GM18873 (cell line): ENCODE results near the gene TMEM185B.
"Not testable (repeated sequence)": the region's sequence is repeated elsewhere in the genome, so short reads cannot be mapped to it uniquely, and the experiment has no call there.

ENCODE experiments used
- ATAC-seq: cut with Tn5 transposase; IDR thresholded peaks from one replicate; pipeline ENCODE4 v1.9.1; 2021; ENCODE audit warnings: mild to moderate bottlenecking, moderate library complexity, moderate number of reproducible peaks; ENCODE audit not compliant: unreplicated experiment, low FRiP score

The TMEM185B gene

DNA sequence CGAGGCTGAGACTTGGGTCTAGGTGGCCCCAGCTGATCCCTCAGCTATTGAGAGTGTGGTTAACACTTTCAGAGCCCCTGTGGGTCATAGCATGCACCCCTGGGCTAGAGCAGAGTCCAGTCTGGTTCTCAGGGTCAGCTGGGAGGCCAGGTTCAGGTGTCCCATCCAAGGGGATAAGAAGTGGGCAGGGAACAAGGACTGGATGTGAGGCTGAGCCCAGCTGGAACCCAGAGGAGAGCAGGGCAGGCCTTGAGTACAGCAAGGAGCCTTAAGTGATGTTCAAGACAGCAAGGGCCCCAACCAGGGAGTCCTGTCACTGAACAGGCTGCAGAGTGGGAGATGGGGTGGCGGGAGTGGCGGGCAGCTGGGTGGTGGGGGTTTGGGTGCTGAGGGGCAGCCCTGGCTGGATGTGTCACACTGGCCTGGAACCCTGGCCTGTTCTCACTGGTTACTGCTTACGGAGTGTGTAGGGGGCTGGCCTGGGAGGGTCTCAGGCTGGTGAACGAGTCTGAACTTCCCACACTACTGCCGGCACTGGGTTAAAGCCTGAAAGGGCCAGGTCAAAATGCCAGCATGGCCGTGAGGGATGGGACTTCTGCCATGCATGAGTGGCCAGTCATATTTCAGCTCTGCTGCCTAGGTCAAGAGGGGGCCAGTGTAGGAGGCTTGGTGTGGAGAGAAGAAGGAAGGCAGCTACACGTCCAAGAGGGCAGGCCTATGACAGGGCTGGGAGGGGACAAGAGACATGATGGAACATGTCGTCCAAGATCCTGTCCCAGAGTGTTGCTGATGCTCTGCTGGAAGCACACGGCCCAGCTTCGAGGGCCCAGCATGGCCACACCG lies 13.6 kb downstream of the TMEM185B start:
- no peak for ATAC-seq

GRCh38 chr2:120208381-120209353 lies 14.5 kb downstream of the TMEM185B start:
- ATAC-seq: no peak

- ATAC-seq: peak; percentile 42
Observed at GRCh38 chr2:120206022-120206581, 17.1 kb downstream of the TMEM185B start.

- no peak for ATAC-seq
Observed at GRCh38 chr2:120204945-120205670, 18.1 kb downstream of the TMEM185B start.

- ATAC-seq: no peak
Observed at GRCh38 chr2:120204417-120204816, 18.8 kb downstream of the TMEM185B start.

DNA sequence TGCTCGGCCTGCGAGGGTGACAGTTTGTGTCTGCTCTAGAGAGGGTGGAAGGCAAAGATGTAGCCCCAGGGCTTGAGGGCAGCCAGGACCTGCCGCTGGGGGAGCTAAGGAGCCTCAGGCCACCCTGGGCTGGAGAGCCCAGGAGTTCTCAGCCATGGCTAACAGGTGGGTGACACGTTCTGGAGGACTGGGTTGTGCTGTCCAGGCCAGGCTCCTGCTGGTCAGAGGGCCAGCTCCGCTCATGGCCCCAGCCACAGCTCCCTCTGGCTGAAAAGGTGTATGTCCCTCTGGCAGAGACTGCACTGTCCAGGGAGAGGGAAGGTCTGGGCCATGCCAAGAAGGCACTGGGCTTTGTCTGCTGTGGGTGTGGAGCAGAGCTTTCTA lies 19.2 kb downstream of the TMEM185B start:
- ATAC-seq: no peak

DNA sequence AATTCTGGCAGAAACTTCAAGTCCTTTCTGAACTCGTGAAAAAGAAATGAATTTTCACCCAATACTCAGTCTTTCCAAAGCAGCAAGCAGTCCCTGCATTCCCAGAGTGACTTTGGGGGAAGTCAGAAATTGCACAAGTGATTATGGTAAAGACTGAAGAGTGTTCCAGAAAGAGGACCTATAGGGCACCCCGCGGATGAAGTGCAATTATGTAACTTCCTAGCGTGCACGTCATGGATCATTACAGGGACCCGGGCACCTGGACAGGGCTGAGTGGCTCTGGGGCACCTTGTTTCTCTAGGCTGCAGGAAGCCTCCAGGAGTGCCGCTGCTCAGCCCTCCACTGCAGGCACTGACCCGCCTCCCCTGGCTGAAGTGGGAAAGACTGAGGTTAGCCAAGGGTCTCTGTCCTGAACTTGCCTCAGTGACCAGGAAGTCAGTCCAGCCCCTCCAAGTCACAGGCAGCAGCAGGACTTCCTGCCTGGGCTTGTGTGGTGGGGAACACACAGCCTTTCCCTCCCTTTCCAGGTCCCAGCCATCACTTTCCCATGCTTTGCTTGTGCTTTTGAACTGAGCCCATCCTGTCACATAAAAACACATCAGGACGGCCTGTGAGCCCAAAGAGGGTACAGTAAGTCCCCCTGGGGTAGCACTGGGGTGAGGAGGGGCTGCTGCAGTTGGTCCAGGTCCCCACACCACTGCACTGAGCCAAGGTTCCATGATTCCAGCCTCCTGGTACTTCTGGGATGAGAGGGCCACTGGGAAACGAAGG lies 19.8 kb downstream of the TMEM185B start:
- ATAC-seq: no peak

DNA sequence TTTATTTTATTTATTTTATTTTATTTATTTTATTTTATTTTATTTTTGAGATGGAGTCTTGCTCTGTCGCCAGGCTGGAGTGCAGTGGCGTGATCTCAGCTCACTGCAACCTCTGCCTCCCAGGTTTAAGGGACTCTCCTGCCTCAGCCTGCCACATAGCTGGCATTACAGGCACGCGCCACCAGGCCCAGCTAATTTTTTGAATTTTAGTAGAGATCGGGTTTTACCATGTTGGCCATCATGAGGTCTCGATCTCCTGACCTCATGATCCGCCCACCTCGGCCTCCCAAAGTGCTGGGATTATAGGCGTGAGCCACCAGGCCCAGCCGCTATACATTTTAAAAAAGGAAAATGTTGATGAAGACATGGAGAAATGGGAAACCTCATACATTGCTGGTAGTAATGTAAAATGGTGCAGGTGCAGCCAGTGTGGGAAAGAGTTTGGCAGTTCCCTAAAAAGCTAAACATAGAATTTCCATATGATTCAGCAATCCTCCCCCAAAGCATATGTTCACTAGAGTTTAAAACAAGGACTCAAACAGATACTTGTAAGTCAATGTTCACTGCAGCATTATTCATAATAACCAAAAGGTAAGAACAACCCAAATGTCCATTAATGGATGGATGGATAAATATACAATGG lies 23.3 kb downstream of the TMEM185B start:
- ATAC-seq: not testable (repeated sequence)

GRCh38 chr2:120195553-120195952 lies 27.6 kb downstream of the TMEM185B start:
- no peak for ATAC-seq

- no peak for ATAC-seq
Observed at GRCh38 chr2:120192280-120192679, 30.9 kb downstream of the TMEM185B start.

GRCh38 chr2:120189189-120189588 lies 34.0 kb downstream of the TMEM185B start:
- ATAC-seq: no peak

- no peak for ATAC-seq
Observed at GRCh38 chr2:120182019-120182560, 41.1 kb downstream of the TMEM185B start.

- ATAC-seq: no peak
Observed at GRCh38 chr2:120180066-120180465, 43.1 kb downstream of the TMEM185B start.

DNA sequence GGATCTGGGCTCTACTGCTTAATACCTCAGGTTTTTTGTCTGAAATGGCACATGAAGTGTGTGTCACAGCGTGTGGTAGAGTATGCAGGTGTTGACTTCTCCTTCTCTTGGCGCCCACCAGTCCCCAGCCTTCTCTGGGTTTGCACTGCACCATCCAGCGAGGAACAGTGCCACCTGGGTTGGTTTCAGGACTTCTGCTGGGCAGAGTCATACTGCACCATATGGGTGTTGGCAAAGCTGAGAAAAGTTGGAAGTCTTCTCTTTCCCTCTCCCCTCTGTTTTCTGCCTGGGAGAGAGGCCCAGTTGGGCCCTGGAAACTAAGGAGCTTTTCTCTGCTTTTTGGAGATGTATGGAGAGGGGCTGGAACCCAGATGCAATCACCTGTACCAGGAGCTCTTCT lies 43.8 kb downstream of the TMEM185B start:
- no peak for ATAC-seq

- ATAC-seq: no peak
Observed at GRCh38 chr2:120177973-120178372, 45.2 kb downstream of the TMEM185B start.

DNA sequence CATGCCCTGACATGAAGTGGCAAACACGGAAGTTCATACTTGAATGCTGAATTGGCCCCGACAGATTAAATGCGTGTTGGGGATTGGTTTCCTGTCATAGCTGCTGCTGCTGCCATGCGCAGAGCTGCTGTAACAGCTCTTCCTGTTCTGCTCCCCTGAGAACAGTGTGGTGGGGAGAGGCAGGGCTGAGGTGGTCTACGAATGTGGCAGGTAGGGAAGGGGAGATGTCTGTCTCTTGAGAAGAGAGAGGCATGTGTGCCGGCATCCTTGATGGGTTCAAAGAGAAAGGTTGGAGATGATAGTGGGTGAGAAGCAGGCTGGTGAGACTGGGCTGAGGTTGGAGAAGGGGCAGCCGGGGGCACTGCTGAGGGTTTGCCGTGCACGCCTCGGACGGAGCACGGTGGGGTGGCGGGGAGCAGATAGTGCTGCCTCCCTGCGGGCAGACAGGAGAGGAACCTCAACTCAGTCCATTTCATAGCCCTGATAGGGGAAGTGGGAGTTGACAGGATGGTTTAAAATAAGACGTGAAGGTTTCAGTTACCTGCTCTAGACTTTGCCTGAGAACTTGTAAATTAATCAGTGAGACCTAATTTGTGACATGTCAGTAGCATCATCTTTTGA lies 46.1 kb downstream of the TMEM185B start:
- peak; percentile 93 for ATAC-seq

- no peak for ATAC-seq
Observed at GRCh38 chr2:120176526-120176925, 46.7 kb downstream of the TMEM185B start.

DNA sequence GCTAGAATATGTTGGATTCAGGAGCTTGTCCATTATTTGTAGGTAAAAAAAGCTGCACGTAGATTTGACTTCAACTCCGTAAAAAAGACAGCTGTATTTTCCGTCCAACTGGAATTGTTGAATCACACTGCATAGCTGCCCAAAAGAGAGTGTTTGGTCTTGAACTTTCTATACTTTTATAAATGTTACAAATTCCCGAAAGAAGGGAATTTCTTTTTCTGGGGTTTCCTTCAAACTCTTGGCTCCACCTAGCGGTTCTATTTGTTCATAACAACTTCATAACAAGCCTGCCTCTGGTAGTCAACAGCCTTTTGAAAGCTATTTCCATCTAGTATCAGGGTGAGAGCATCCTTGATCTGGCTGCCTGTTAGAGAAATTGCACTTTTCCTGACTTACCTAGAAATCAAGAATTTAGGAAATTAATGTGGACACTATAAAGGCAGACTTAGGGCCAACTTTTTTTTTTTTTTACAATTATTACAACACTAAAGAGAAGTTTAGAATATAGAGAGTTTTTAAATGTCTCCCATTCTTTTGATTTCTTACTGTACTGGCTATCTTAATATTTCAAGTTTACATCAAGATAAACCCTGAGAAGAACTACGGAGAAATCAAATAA lies 48.1 kb downstream of the TMEM185B start:
- no peak for ATAC-seq
